GM12878 (cell line): Measurements from ENCODE around the gene ALDH1L1.

Experiments
- BCL11A ChIP-seq: IDR thresholded peaks from 2 replicates; pipeline ENCODE4 v1.6.1; 2011; ENCODE audit warnings: low read depth, low read length
- CBX5 ChIP-seq: sonication (generic); IDR thresholded peaks from 2 replicates; pipeline ENCODE4 v1.6.1; 2016; ENCODE audit warnings: low read depth, moderate library complexity, mild to moderate bottlenecking, inconsistent platforms
- EP300 ChIP-seq, 2 experiments: fragments of 150-350 bp in 1 of 2; IDR thresholded peaks; 2 replicates each; pipeline ENCODE4 v1.6.1; 2011 to 2012; ENCODE audit warnings: low read depth in 2 of 2, low read length in 2 of 2, borderline replicate concordance in 1 of 2, improper control_type of control experiment in 1 of 2, inconsistent platforms in 1 of 2; ENCODE audit not compliant: control insufficient read depth in 1 of 2
- EZH2 ChIP-seq: IDR thresholded peaks from 2 replicates; pipeline ENCODE4 v1.6.1; 2012; ENCODE audit warnings: low read depth, mild to moderate bottlenecking, control low read depth, inconsistent platforms, low read length, borderline replicate concordance; ENCODE audit not compliant: control insufficient read depth
- FOS ChIP-seq: IDR thresholded peaks from 3 replicates; pipeline ENCODE4 v1.6.1; 2011; ENCODE audit warnings: borderline replicate concordance; ENCODE audit not compliant: insufficient read length; ENCODE audit errors: extremely low read depth
- MYC ChIP-seq: IDR thresholded peaks from 2 replicates; pipeline ENCODE4 v1.6.1; 2011; ENCODE audit warnings: mild to moderate bottlenecking, low read length, moderate library complexity, inconsistent platforms; ENCODE audit not compliant: insufficient read depth, insufficient replicate concordance, insufficient read length, severe bottlenecking
- NFYA ChIP-seq: IDR thresholded peaks from 2 replicates; pipeline ENCODE4 v1.6.1; 2011; ENCODE audit warnings: low read depth, mild to moderate bottlenecking, low read length, improper control_type of control experiment, borderline replicate concordance
- POLR2A ChIP-seq: IDR thresholded peaks from 2 replicates; pipeline ENCODE4 v1.6.1; 2011; ENCODE audit warnings: low read depth, mild to moderate bottlenecking, low read length
- SIX5 ChIP-seq: IDR thresholded peaks from 2 replicates; pipeline ENCODE4 v1.6.1; 2011; ENCODE audit warnings: mild to moderate bottlenecking, low read depth, low read length, moderate library complexity; ENCODE audit not compliant: severe bottlenecking
- SUPT20H ChIP-seq: IDR thresholded peaks from 2 replicates; pipeline ENCODE4 v1.6.1; 2011; ENCODE audit warnings: low read depth, mild to moderate bottlenecking, low read length, moderate library complexity, borderline replicate concordance; ENCODE audit not compliant: control insufficient read depth
- TAF1 ChIP-seq: IDR thresholded peaks from 2 replicates; pipeline ENCODE4 v1.6.1; 2011; ENCODE audit warnings: mild to moderate bottlenecking, low read depth, low read length, borderline replicate concordance
- TF ChIP-seq, protein P1 (sequence below): IDR thresholded peaks from 2 replicates; pipeline ENCODE4 v1.6.1; 2011; ENCODE audit warnings: low read depth, low read length, improper control_type of control experiment, borderline replicate concordance
- TF ChIP-seq, protein P2 (sequence below), 3 experiments: IDR thresholded peaks in 2 of 3; conservative IDR thresholded peaks in 1 of 3; 2 replicates each; pipeline ENCODE4 v1.5.1; 2011; ENCODE audit warnings: low read depth in 3 of 3, low read length in 3 of 3, mild to moderate bottlenecking in 3 of 3, control low read depth in 2 of 3, moderate library complexity in 2 of 3, inconsistent platforms in 1 of 3, mixed read lengths in 1 of 3; ENCODE audit not compliant: control insufficient read depth in 2 of 3, insufficient read depth in 1 of 3; ENCODE audit errors: extremely low read depth in 1 of 3
- TF ChIP-seq, protein P3 (sequence below): fragments of 450-650 bp; IDR thresholded peaks from 2 replicates; pipeline ENCODE4 v1.6.1; 2017; ENCODE audit warnings: mild to moderate bottlenecking, moderate library complexity

DNA sequence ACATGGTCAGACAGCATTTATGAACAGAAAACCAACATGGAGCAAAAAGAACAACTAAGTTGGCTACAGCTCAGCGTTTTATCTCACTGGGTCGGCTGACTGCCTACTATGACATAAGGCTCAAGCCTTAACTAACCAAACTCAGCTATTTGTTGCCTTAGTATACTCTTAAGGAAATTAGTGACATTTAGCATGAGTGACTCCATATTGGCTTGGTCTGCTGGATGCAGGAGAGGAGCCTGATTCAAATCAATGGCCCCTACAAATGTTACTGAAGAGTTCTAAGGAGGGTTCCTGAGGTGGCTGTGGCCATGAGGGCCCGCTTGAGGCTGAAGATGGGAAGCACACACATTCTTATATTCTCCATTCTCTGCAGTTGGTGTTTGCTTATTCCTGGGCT is 20.1 kb upstream of the ALDH1L1 start:
- TF ChIP-seq, protein P1, sequence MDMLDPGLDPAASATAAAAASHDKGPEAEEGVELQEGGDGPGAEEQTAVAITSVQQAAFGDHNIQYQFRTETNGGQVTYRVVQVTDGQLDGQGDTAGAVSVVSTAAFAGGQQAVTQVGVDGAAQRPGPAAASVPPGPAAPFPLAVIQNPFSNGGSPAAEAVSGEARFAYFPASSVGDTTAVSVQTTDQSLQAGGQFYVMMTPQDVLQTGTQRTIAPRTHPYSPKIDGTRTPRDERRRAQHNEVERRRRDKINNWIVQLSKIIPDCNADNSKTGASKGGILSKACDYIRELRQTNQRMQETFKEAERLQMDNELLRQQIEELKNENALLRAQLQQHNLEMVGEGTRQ, result no peak
- TF ChIP-seq EP300 (IDR thresholded peaks at IDR 0.05; ENCODE audit: borderline replicate concordance in 1 of 2, control insufficient read depth in 1 of 2, low read depth in 2 of 2, low read length in 2 of 2) (no peak), EZH2 (no peak), POLR2A (no peak), SUPT20H (no peak), TAF1 (no peak), CBX5 (no peak), BCL11A (no peak), MYC (no peak), NFYA (no peak), FOS (no peak), SIX5 (no peak)
- TF ChIP-seq, protein P2, sequence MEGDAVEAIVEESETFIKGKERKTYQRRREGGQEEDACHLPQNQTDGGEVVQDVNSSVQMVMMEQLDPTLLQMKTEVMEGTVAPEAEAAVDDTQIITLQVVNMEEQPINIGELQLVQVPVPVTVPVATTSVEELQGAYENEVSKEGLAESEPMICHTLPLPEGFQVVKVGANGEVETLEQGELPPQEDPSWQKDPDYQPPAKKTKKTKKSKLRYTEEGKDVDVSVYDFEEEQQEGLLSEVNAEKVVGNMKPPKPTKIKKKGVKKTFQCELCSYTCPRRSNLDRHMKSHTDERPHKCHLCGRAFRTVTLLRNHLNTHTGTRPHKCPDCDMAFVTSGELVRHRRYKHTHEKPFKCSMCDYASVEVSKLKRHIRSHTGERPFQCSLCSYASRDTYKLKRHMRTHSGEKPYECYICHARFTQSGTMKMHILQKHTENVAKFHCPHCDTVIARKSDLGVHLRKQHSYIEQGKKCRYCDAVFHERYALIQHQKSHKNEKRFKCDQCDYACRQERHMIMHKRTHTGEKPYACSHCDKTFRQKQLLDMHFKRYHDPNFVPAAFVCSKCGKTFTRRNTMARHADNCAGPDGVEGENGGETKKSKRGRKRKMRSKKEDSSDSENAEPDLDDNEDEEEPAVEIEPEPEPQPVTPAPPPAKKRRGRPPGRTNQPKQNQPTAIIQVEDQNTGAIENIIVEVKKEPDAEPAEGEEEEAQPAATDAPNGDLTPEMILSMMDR (IDR thresholded peaks at IDR 0.05 in 2 of 3, conservative IDR thresholded peaks at IDR 0.05 in 1 of 3; ENCODE audit: control insufficient read depth in 2 of 3, extremely low read depth in 1 of 3, insufficient read depth in 1 of 3, low read depth in 3 of 3, low read length in 3 of 3), result no peak
- TF ChIP-seq, protein P3, sequence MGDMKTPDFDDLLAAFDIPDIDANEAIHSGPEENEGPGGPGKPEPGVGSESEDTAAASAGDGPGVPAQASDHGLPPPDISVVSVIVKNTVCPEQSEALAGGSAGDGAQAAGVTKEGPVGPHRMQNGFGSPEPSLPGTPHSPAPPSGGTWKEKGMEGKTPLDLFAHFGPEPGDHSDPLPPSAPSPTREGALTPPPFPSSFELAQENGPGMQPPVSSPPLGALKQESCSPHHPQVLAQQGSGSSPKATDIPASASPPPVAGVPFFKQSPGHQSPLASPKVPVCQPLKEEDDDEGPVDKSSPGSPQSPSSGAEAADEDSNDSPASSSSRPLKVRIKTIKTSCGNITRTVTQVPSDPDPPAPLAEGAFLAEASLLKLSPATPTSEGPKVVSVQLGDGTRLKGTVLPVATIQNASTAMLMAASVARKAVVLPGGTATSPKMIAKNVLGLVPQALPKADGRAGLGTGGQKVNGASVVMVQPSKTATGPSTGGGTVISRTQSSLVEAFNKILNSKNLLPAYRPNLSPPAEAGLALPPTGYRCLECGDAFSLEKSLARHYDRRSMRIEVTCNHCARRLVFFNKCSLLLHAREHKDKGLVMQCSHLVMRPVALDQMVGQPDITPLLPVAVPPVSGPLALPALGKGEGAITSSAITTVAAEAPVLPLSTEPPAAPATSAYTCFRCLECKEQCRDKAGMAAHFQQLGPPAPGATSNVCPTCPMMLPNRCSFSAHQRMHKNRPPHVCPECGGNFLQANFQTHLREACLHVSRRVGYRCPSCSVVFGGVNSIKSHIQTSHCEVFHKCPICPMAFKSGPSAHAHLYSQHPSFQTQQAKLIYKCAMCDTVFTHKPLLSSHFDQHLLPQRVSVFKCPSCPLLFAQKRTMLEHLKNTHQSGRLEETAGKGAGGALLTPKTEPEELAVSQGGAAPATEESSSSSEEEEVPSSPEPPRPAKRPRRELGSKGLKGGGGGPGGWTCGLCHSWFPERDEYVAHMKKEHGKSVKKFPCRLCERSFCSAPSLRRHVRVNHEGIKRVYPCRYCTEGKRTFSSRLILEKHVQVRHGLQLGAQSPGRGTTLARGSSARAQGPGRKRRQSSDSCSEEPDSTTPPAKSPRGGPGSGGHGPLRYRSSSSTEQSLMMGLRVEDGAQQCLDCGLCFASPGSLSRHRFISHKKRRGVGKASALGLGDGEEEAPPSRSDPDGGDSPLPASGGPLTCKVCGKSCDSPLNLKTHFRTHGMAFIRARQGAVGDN, result no peak
